ENCODE results near the gene GAS7.

- TF ChIP-seq CTCF (IDR thresholded peaks at IDR 0.05) (no peak), POLR2A (IDR thresholded peaks at IDR 0.05) (no peak)
Observed at GRCh38 chr17:9991796-9992195, 206.6 kb downstream of the GAS7 start.

Data from tibial nerve (tissue), 3 donors.